Breast epithelium (tissue), 3 donors: ENCODE results near the gene FBP2.

Experiments used
- CTCF ChIP-seq, 3 donors: fragments of 450-650 bp; IDR thresholded peaks; one replicate each; pipeline ENCODE4 v1.5.1; 2016 to 2017; ENCODE audit warnings: antibody characterized with exemption in 3 of 3, mild to moderate bottlenecking in 3 of 3, moderate library complexity in 3 of 3
- POLR2A ChIP-seq: fragments of 450-650 bp; IDR thresholded peaks from one replicate; pipeline ENCODE4 v1.6.1; 2016; ENCODE audit warnings: antibody characterized with exemption, mild to moderate bottlenecking, moderate library complexity
- POLR2AphosphoS5 ChIP-seq, 3 donors: sonication (generic); formaldehyde crosslinking; IDR thresholded peaks; one replicate each; pipeline ENCODE4 v1.6.1; 2017; ENCODE audit warnings: antibody characterized with exemption in 3 of 3

GRCh38 chr9:94568250-94568889 is 25.3 kb downstream of the FBP2 start:
- TF ChIP-seq CTCF (IDR thresholded peaks at IDR 0.05): no peak
- TF ChIP-seq POLR2A: no peak
- no peak for TF ChIP-seq POLR2AphosphoS5 (IDR thresholded peaks at IDR 0.05)
